ENCODE data around the gene GDF10. TPM values are rescaled to one million over a fixed set of nuclear protein-coding genes. Genes with fewer than 3 reads are reported as not detected.

The GDF10 gene
- polyA plus RNA-seq, 1 donor (not counting 4 experiments of a cell fraction or from before 2014, with no cell fraction given) = not detected

GRCh38 chr10:47269294-47269693 lies 30.7 kb upstream of the GDF10 start:
- H3K79me2 ChIP-seq (ENCODE audit: control insufficient read depth, insufficient read depth, low read length) = no peaks in the 10 kb centered on the region
- no peaks in the 10 kb centered on the region for H3K4me1 ChIP-seq (ENCODE audit: control insufficient read depth, extremely low read depth, insufficient read depth, low read length)
- TF ChIP-seq EZH2 (IDR thresholded peaks at IDR 0.05; ENCODE audit: low read length) = no peak
- peak in 1 of 3 experiments; percentile 17 for TF ChIP-seq CTCF (optimal IDR thresholded peaks at IDR 0.05 in 1 of 3, IDR thresholded peaks at IDR 0.05 in 1 of 3, conservative IDR thresholded peaks at IDR 0.05 in 1 of 3; ENCODE audit: extremely low read depth in 1 of 3, insufficient read depth in 2 of 3, low read length in 3 of 3)
- H3K4me2 ChIP-seq (ENCODE audit: control insufficient read depth, extremely low read depth, insufficient read depth, low read depth, low read length) = no peak overlapping the region
- FAIRE-seq = no peak
- no peaks in the 10 kb centered on the region for H3K9me1 ChIP-seq (ENCODE audit: control insufficient read depth, extremely low read depth, insufficient read depth, low read length)
- no peaks in the 10 kb centered on the region for H3K27me3 ChIP-seq (ENCODE audit: control insufficient read depth, extremely low read depth, insufficient read depth, low read length)
- no peaks in the 10 kb centered on the region for H4K20me1 ChIP-seq (ENCODE audit: control insufficient read depth, extremely low read depth, insufficient read depth, low read length)
- dilution Hi-C loops (cut with MboI; ENCODE audit: extremely low pct_ligation_motif_present, low sequenced_read_pairs) = no loop called here
- no peak overlapping the region for H2AFZ ChIP-seq (ENCODE audit: control insufficient read depth, low read length)
- peaks cover 3% of the 10 kb centered on the region for H3K9me3 ChIP-seq (ENCODE audit: control insufficient read depth, low read depth, low read length)
- no peaks in the 10 kb centered on the region for H3K36me3 ChIP-seq (ENCODE audit: control insufficient read depth in 2 of 2, extremely low read depth in 1 of 2, insufficient read depth in 2 of 2, low read length in 2 of 2)
- H3K27ac ChIP-seq (ENCODE audit: control insufficient read depth, insufficient read depth, low read length) = no peak overlapping the region
- no peak overlapping the region for H3K4me3 ChIP-seq (ENCODE audit: control insufficient read depth in 2 of 3, extremely low read depth in 1 of 3, insufficient read depth in 2 of 3, low read depth in 1 of 3, low read length in 3 of 3)
- no peak overlapping the region for H3K9ac ChIP-seq (ENCODE audit: control insufficient read depth, extremely low read depth, insufficient read depth, low read length)
- no peak for DNase-seq (ENCODE audit: low read depth, low spot score)

- H3K9me1 ChIP-seq (ENCODE audit: control insufficient read depth, extremely low read depth, insufficient read depth, low read length) = no peaks in the 10 kb centered on the region
- H3K4me2 ChIP-seq (ENCODE audit: control insufficient read depth, extremely low read depth, insufficient read depth, low read depth, low read length) = no peak overlapping the region
- DNase-seq (ENCODE audit: low read depth, low spot score) = no peak
- H3K9ac ChIP-seq (ENCODE audit: control insufficient read depth, extremely low read depth, insufficient read depth, low read length) = no peak overlapping the region
- TF ChIP-seq CTCF (optimal IDR thresholded peaks at IDR 0.05 in 1 of 3, IDR thresholded peaks at IDR 0.05 in 1 of 3, conservative IDR thresholded peaks at IDR 0.05 in 1 of 3; ENCODE audit: extremely low read depth in 1 of 3, insufficient read depth in 2 of 3, low read length in 3 of 3) (no peak), EZH2 (IDR thresholded peaks at IDR 0.05; ENCODE audit: low read length) (no peak)
- no peak overlapping the region for H2AFZ ChIP-seq (ENCODE audit: control insufficient read depth, low read length)
- H3K36me3 ChIP-seq (ENCODE audit: control insufficient read depth in 2 of 2, extremely low read depth in 1 of 2, insufficient read depth in 2 of 2, low read length in 2 of 2) = no peaks in the 10 kb centered on the region
- no peaks in the 10 kb centered on the region for H3K79me2 ChIP-seq (ENCODE audit: control insufficient read depth, insufficient read depth, low read length)
- no peak for FAIRE-seq
- peaks cover 14% of the 10 kb centered on the region for H3K27me3 ChIP-seq (ENCODE audit: control insufficient read depth, extremely low read depth, insufficient read depth, low read length)
- H3K4me1 ChIP-seq (ENCODE audit: control insufficient read depth, extremely low read depth, insufficient read depth, low read length) = peaks cover 6% of the 10 kb centered on the region
- H4K20me1 ChIP-seq (ENCODE audit: control insufficient read depth, extremely low read depth, insufficient read depth, low read length) = no peaks in the 10 kb centered on the region
- H3K27ac ChIP-seq (ENCODE audit: control insufficient read depth, insufficient read depth, low read length) = no peak overlapping the region
- H3K9me3 ChIP-seq (ENCODE audit: control insufficient read depth, low read depth, low read length) = no peaks in the 10 kb centered on the region
- H3K4me3 ChIP-seq (ENCODE audit: control insufficient read depth in 2 of 3, extremely low read depth in 1 of 3, insufficient read depth in 2 of 3, low read depth in 1 of 3, low read length in 3 of 3) = no peak overlapping the region
- dilution Hi-C loops (cut with MboI; ENCODE audit: extremely low pct_ligation_motif_present, low sequenced_read_pairs) = no loop called here
These were observed 23.9 kb upstream of the GDF10 start for GRCh38 chr10:47276071-47276470.

Data from keratinocyte (primary cell).